D721Med (cell line): ENCODE results near the gene TMEM225.
"Not testable (repeated sequence)": the region's sequence is repeated elsewhere in the genome, so short reads cannot be mapped to it uniquely, and the experiment has no call there.

ENCODE experiments used
- DNase-seq: peaks from one replicate; pipeline ENCODE4 v3.0.0; 2011; ENCODE audit warnings: low spot score; ENCODE audit not compliant: insufficient read length
- FAIRE-seq: peaks from 2 replicates; lab custom pipeline; 2011; peaks lifted over from hg19 to GRCh38; lab: Jason Lieb, UNC
- TF ChIP-seq, protein P1 (sequence below): IDR thresholded peaks from 2 replicates; pipeline ENCODE4 v1.5.1; 2012; ENCODE audit warnings: mild to moderate bottlenecking, control low read depth; ENCODE audit not compliant: insufficient read depth; ENCODE audit errors: missing control alignments

The TMEM225 gene

DNA sequence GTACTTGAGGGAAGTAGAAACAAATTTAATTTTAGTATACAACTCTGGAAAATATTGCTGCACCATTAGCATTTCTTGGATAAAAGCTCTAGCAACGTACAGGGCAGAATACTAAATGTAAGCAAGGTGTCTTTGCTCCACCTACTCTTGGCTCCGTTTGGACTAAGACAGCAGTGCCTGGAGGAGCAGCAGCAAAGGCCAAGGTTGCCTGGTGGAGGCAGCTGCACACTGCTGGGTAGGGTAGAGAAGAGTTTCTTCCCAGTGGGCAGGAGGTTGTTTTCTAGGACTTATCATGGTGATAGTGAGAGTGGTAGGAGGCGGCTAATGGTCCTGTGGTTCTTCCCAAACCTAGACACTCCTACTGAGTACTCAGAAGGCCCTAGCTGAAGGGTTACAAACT lies 14.3 kb upstream of the TMEM225 start:
- no peak for FAIRE-seq
- TF ChIP-seq, protein P1, sequence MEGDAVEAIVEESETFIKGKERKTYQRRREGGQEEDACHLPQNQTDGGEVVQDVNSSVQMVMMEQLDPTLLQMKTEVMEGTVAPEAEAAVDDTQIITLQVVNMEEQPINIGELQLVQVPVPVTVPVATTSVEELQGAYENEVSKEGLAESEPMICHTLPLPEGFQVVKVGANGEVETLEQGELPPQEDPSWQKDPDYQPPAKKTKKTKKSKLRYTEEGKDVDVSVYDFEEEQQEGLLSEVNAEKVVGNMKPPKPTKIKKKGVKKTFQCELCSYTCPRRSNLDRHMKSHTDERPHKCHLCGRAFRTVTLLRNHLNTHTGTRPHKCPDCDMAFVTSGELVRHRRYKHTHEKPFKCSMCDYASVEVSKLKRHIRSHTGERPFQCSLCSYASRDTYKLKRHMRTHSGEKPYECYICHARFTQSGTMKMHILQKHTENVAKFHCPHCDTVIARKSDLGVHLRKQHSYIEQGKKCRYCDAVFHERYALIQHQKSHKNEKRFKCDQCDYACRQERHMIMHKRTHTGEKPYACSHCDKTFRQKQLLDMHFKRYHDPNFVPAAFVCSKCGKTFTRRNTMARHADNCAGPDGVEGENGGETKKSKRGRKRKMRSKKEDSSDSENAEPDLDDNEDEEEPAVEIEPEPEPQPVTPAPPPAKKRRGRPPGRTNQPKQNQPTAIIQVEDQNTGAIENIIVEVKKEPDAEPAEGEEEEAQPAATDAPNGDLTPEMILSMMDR = no peak
- DNase-seq = no peak

DNA sequence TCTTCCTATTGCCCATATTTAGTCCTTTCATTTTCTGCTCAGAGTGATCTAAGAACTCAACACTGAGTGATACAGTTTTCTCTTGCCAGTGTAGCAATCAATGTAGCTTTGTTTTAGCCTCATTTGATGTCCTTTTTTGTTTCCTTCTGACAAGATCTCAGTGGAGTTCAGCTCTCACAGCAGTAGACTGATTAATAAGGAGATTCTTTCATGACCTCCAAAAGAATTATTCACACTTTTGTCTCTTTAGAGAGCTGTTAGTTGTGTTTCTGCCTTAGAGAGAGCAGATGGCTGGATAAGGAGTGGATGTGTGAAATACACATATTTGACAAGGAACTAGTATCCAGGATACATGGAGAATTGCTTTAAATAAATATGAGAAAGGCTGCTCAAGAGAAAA lies 6.6 kb upstream of the TMEM225 start:
- TF ChIP-seq, protein P1 = no peak
- no peak for FAIRE-seq

GRCh38 chr11:123880912-123881311 lies 4.6 kb downstream of the TMEM225 start:
- TF ChIP-seq, protein P1 = no peak
- no peak for DNase-seq
- FAIRE-seq = no peak

More for the DNA sequence above, 6.6 kb upstream of the TMEM225 start:
- no peak for DNase-seq

GRCh38 chr11:123867795-123868194 lies 17.7 kb downstream of the TMEM225 start:
- FAIRE-seq, DNase-seq: not testable (repeated sequence)

GRCh38 chr11:123865293-123865692 lies 20.2 kb downstream of the TMEM225 start:
- not testable (repeated sequence) for DNase-seq, FAIRE-seq

DNA sequence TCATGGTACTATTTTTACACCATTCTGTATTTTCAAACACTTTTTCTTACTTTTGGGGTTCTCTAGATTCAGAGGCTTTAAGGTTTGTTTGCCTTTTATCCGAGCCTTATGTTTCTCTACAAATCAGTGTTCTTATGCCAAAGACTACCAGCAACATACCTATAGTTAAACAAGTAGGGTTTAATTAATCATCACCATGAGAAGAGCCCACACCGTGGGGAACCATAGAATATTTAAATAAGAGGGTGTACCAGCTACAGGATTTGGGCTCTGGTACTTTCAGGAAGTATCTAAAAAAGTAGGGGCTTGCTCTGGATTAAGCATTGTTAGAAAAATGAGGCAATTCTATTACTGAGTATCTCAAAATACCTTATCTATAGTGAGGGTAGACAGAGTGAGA lies 25.7 kb downstream of the TMEM225 start:
- DNase-seq = no peak
- FAIRE-seq = no peak
- TF ChIP-seq, protein P1 = no peak

GRCh38 chr11:123856444-123856843 lies 29.0 kb downstream of the TMEM225 start:
- TF ChIP-seq, protein P1 = no peak
- no peak for DNase-seq
- no peak for FAIRE-seq

- DNase-seq (no peak), FAIRE-seq (no peak)
- TF ChIP-seq, protein P1 = no peak
Observed at GRCh38 chr11:123853038-123853437, 32.4 kb downstream of the TMEM225 start.
